ENCODE data around the gene FCHSD2. TPM values are rescaled to one million over a fixed set of nuclear protein-coding genes. Genes with fewer than 3 reads are reported as not detected.

FCHSD2 gene
- 10 to 100 TPM; 39.4 to 59.1 (median 42.1) TPM for total RNA-seq
- total RNA-seq (2013), result 78.9 TPM

GRCh38 chr11:73142128-73142377, at the start of gene FCHSD2:
Gene FCHSD2 (minus strand): TSS chr11:73142318. CDS start chr11:73141877, 441 bp downstream.
- TF ChIP-seq, protein P1, sequence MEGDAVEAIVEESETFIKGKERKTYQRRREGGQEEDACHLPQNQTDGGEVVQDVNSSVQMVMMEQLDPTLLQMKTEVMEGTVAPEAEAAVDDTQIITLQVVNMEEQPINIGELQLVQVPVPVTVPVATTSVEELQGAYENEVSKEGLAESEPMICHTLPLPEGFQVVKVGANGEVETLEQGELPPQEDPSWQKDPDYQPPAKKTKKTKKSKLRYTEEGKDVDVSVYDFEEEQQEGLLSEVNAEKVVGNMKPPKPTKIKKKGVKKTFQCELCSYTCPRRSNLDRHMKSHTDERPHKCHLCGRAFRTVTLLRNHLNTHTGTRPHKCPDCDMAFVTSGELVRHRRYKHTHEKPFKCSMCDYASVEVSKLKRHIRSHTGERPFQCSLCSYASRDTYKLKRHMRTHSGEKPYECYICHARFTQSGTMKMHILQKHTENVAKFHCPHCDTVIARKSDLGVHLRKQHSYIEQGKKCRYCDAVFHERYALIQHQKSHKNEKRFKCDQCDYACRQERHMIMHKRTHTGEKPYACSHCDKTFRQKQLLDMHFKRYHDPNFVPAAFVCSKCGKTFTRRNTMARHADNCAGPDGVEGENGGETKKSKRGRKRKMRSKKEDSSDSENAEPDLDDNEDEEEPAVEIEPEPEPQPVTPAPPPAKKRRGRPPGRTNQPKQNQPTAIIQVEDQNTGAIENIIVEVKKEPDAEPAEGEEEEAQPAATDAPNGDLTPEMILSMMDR (IDR thresholded peaks at IDR 0.05), result no peak
- DNase-seq (no peak), ATAC-seq (no peak)
- H3K4me1 Mint-ChIP-seq, result peaks cover 37 to 51% of the 10 kb centered on the region in 2 donors
- peak within 1 kb of the TSS; percentile 96 for H3K4me3 Mint-ChIP-seq
- H3K9me3 ChIP-seq (ENCODE audit: control insufficient read depth, insufficient read depth, low read length), result no peaks in the 10 kb centered on the region
- H3K4me1 ChIP-seq (ENCODE audit: control insufficient read depth, insufficient read depth, low read length), result peaks cover 47% of the 10 kb centered on the region
- H3K36me3 Mint-ChIP-seq, result peaks cover 9% of the 10 kb centered on the region
- intact Hi-C loops (cut with micrococcal nuclease), result loop anchor here (2.0 to 5.0 kb wide), 2 partner anchors 327 to 420 kb away; partner anchors contain the start of gene ATG16L2
- under 1% methylated on average over 35 of the region's 35 CpGs for WGBS (ENCODE audit: insufficient coverage)
- no peaks in the 10 kb centered on the region for H3K27me3 Mint-ChIP-seq (ENCODE audit: low read depth in 2 of 2)
- peak within 1 kb of the TSS; percentile 99 for H3K27ac ChIP-seq (ENCODE audit: low read length)
- H3K9me3 Mint-ChIP-seq, result no peaks in the 10 kb centered on the region
- H3K27ac Mint-ChIP-seq, result peak within 1 kb of the TSS; percentile 98
- H3K27me3 ChIP-seq (ENCODE audit: control insufficient read depth, insufficient read depth, low read length), result no peaks in the 10 kb centered on the region
- H3K4me3 ChIP-seq (ENCODE audit: low read length), result peak within 1 kb of the TSS; percentile 89
- no peaks in the 10 kb centered on the region for H3K36me3 ChIP-seq (ENCODE audit: control insufficient read depth, insufficient read depth, low read length)

DNA sequence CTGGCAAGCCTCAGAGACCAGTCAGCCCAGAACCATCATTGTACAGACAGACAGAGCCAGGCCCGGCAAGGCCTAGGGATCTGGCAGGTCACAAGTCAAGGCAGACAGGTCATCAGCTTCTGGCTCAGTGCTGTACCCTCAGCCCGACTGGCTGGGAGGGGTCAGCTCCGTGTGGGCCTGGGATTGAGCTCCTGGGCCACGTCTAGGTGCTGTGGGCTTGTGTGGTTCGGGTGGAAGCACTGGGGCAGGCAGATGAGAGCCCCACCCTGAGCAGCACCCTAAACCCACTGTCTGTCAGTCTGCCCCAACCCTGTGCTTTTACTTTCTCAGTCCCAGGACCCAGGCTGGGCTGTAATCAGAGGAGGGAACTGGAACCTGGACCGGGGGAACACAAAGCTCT, 49.0 kb upstream of the FCHSD2 start:
- intact Hi-C loops (cut with micrococcal nuclease), result loop anchor here (2.0 kb wide), 1 partner anchor 144 kb away; no protein-coding TSS in a partner anchor
- Histone ChIP-seq H3K27ac (ENCODE audit: low read length) (no peak overlapping the region), H3K36me3 (ENCODE audit: control insufficient read depth, insufficient read depth, low read length) (no peaks in the 10 kb centered on the region), H3K9me3 (ENCODE audit: control insufficient read depth, insufficient read depth, low read length) (no peaks in the 10 kb centered on the region), H3K4me3 (ENCODE audit: low read length) (no peak overlapping the region), H3K27me3 (ENCODE audit: control insufficient read depth, insufficient read depth, low read length) (no peaks in the 10 kb centered on the region), H3K4me1 (ENCODE audit: control insufficient read depth, insufficient read depth, low read length) (peaks cover 33% of the 10 kb centered on the region)
- no peak overlapping the region for H3K4me3 Mint-ChIP-seq
- no peak overlapping the region for H3K27ac Mint-ChIP-seq
- H3K36me3 Mint-ChIP-seq, result no peaks in the 10 kb centered on the region
- H3K27me3 Mint-ChIP-seq (ENCODE audit: low read depth in 2 of 2), result no peaks in the 10 kb centered on the region
- ATAC-seq, result no peak
- no peak for DNase-seq
- H3K4me1 Mint-ChIP-seq, result no peaks in the 10 kb centered on the region
- TF ChIP-seq, protein P1 (IDR thresholded peaks at IDR 0.05), result no peak
- H3K9me3 Mint-ChIP-seq, result no peaks in the 10 kb centered on the region
- 81% methylated on average over 6 of the region's 6 CpGs for WGBS (ENCODE audit: insufficient coverage)

GRCh38 chr11:73190557-73190885, 48.4 kb upstream of the FCHSD2 start:
- Mint-ChIP-seq H3K9me3 (no peaks in the 10 kb centered on the region), H3K4me1 (no peaks in the 10 kb centered on the region), H3K27ac (no peak overlapping the region), H3K36me3 (no peaks in the 10 kb centered on the region), H3K4me3 (no peak overlapping the region), H3K27me3 (ENCODE audit: low read depth in 2 of 2) (no peaks in the 10 kb centered on the region)
- DNase-seq (no peak), ATAC-seq (no peak)
- H3K9me3 ChIP-seq (ENCODE audit: control insufficient read depth, insufficient read depth, low read length), result no peaks in the 10 kb centered on the region
- H3K4me3 ChIP-seq (ENCODE audit: low read length), result no peak overlapping the region
- H3K27ac ChIP-seq (ENCODE audit: low read length), result no peak overlapping the region
- H3K27me3 ChIP-seq (ENCODE audit: control insufficient read depth, insufficient read depth, low read length), result no peaks in the 10 kb centered on the region
- 95% methylated on average over 3 of the region's 3 CpGs for WGBS (ENCODE audit: insufficient coverage)
- no peaks in the 10 kb centered on the region for H3K36me3 ChIP-seq (ENCODE audit: control insufficient read depth, insufficient read depth, low read length)
- H3K4me1 ChIP-seq (ENCODE audit: control insufficient read depth, insufficient read depth, low read length), result peaks cover 38% of the 10 kb centered on the region
- TF ChIP-seq, protein P1 (IDR thresholded peaks at IDR 0.05), result no peak
- intact Hi-C loops (cut with micrococcal nuclease), result loop anchor here (2.0 kb wide), 1 partner anchor 144 kb away; no protein-coding TSS in a partner anchor
